Stomach (tissue), 9 donors: ENCODE results near the gene TSHR. TPM values are rescaled to one million over a fixed set of nuclear protein-coding genes. Genes with fewer than 3 reads are reported as not detected.

Experiments used
- DNase-seq, 2 donors: peaks; one replicate each; pipeline versions ENCODE4 v3.0.0 to v3.0.0-alpha.2; 2013 to 2019
- H3K27ac ChIP-seq, 5 donors: fragments of 200-600 bp in 4 of 5; sonication (generic) in 4 of 5; one replicate each; pipeline ENCODE4 v1.5.1; 2013 to 2019; ENCODE audit warnings: mild to moderate bottlenecking in 1 of 5, moderate library complexity in 1 of 5
- H3K27me3 ChIP-seq, 3 donors: fragments of 200-600 bp; sonication (generic); one replicate each; pipeline ENCODE4 v1.5.1; 2017 to 2019; ENCODE audit warnings: mixed run types in 1 of 3
- H3K36me3 ChIP-seq, 4 donors: fragments of 200-600 bp; sonication (generic); 1 replicate in 3 of 4; 2 replicates in 1 of 4; pipeline ENCODE4 v1.5.1; 2016 to 2019
- H3K4me1 ChIP-seq, 4 donors: fragments of 200-600 bp; sonication (generic); one replicate each; pipeline ENCODE4 v1.5.1; 2016 to 2019
- H3K4me3 ChIP-seq, 4 donors: fragments of 200-600 bp; sonication (generic) in 3 of 4; one replicate each; pipeline ENCODE4 v1.5.1; 2016 to 2019; ENCODE audit warnings: mild to moderate bottlenecking in 1 of 4
- H3K9me3 ChIP-seq, 4 donors: fragments of 200-600 bp; sonication (generic); one replicate each; pipeline ENCODE4 v1.5.1; 2016 to 2019
- CTCF ChIP-seq, 7 experiments: fragments of 450-650 bp in 4 of 7; fragments of 200-600 bp in 3 of 7; sonication (generic) in 3 of 7; IDR thresholded peaks; one replicate each; pipeline ENCODE4 v1.5.1; 2016 to 2019; ENCODE audit warnings: antibody characterized with exemption in 7 of 7, control low read depth in 2 of 7, mild to moderate bottlenecking in 1 of 7
- EP300 ChIP-seq: sonication (generic); formaldehyde crosslinking; IDR thresholded peaks from one replicate; pipeline ENCODE4 v1.6.1; 2017; ENCODE audit warnings: antibody characterized with exemption
- POLR2A ChIP-seq, 4 donors: fragments of 450-650 bp; IDR thresholded peaks; one replicate each; pipeline ENCODE4 v1.6.1; 2016; ENCODE audit warnings: antibody characterized with exemption in 4 of 4, control low read depth in 2 of 4, mild to moderate bottlenecking in 1 of 4, moderate library complexity in 1 of 4
- POLR2AphosphoS5 ChIP-seq, 3 donors: sonication (generic); formaldehyde crosslinking; IDR thresholded peaks; one replicate each; pipeline ENCODE4 v1.6.1; 2016; ENCODE audit warnings: antibody characterized with exemption in 3 of 3
- WGBS, 5 donors: extraction: QIAGEN DNeasy Blood & Tissue Kit in 3 of 5; methylation state at CpG; one replicate each; pipeline versions ENCODE4 v1.1.5 to v1.1.7; 2013 to 2018; 5-methylcytosine and 5-hydroxymethylcytosine counted together
- intact Hi-C: fragments of 100-400 bp; cut with DNase I; formaldehyde crosslinking; loops from one replicate; pipeline ENCODE4 v1.15.1; 2023; ENCODE audit warnings: low total_unique reads
- polyA plus RNA-seq, 3 donors: library from polyadenylated mRNA; stranded (reverse); fragments of 200-250 nt; gene quantifications; one replicate each; pipeline ENCODE4 v1.2.3, GENCODE V29; 2013
- total RNA-seq, 5 donors: library from RNA; depleted of rRNA; stranded (reverse); fragments of >200 nt; gene quantifications; one replicate each; pipeline versions ENCODE4 v1.1.0 to v1.2.3, GENCODE V29; 2014 to 2016
- donor health status: healthy with polysubstance abuse.
- donor health status: Bipolar disorder and iron deficiency.
- donor health status: healthy.

Gene TSHR
- total and polyA plus RNA-seq, 8 donors = 0.18 to 0.46 (median 0.45) TPM; not detected in 5

GRCh38 chr14:81127785-81128184 is 172.4 kb downstream of the TSHR start:
- Histone ChIP-seq H3K9me3 (peaks cover 0 to 5% (median 0%) of the 10 kb centered on the region in 4 donors), H3K4me3 (no peak overlapping the region), H3K4me1 (no peaks in the 10 kb centered on the region), H3K36me3 (no peaks in the 10 kb centered on the region), H3K27me3 (no peaks in the 10 kb centered on the region), H3K27ac (no peak overlapping the region)
- DNase-seq = no peak
- WGBS, 5 donors = 49 to 78% (median 70%) methylated on average over 5 of the region's 5 CpGs
- no peak for TF ChIP-seq CTCF (IDR thresholded peaks at IDR 0.05)
- intact Hi-C loops = no loop called here

DNA sequence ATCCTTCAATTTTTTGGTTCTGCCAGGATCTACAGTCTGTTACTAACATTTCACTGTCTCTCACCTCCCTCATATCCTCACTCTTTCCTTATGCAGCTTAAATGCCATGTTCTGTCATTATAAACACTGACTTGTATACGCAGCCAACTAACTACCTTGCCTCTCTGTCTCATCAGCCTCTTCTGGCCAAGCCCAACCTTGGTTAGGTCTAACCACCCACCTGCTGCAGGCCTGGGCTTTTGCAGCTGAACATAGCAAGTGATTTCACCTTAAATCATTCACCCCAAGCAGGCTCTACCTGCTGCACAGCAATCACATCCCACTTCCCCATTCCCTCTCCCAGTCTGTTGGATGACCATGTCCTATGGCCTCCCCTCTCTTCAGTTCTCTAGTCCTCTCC is 173.8 kb downstream of the TSHR start:
- Histone ChIP-seq H3K27ac (no peak overlapping the region), H3K9me3 (peaks cover 0 to 5% (median 0%) of the 10 kb centered on the region in 4 donors), H3K36me3 (no peaks in the 10 kb centered on the region), H3K4me3 (no peak overlapping the region), H3K27me3 (no peaks in the 10 kb centered on the region), H3K4me1 (no peaks in the 10 kb centered on the region)
- intact Hi-C loops = no loop called here
- WGBS, 5 donors = 74 to 100% (median 95%) methylated on average over 1 of the region's 1 CpG
- no peak for DNase-seq
- TF ChIP-seq CTCF (IDR thresholded peaks at IDR 0.05) = no peak
- TF ChIP-seq POLR2AphosphoS5 (IDR thresholded peaks at IDR 0.05) = no peak
- no peak for TF ChIP-seq POLR2A (IDR thresholded peaks at IDR 0.05)
- no peak for TF ChIP-seq EP300

GRCh38 chr14:81132468-81132867 is 177.0 kb downstream of the TSHR start:
- 36 to 50% (median 41%) methylated on average over 3 of the region's 3 CpGs for WGBS, 5 donors
- Histone ChIP-seq H3K27ac (no peak overlapping the region), H3K9me3 (peaks cover 0 to 7% (median 2%) of the 10 kb centered on the region in 4 donors), H3K36me3 (no peaks in the 10 kb centered on the region), H3K4me1 (no peaks in the 10 kb centered on the region), H3K4me3 (no peak overlapping the region), H3K27me3 (no peaks in the 10 kb centered on the region)
- peak in 1 of 2 donors; percentile 11 for DNase-seq
- TF ChIP-seq CTCF (IDR thresholded peaks at IDR 0.05) (no peak), EP300 (no peak), POLR2A (IDR thresholded peaks at IDR 0.05) (no peak), POLR2AphosphoS5 (IDR thresholded peaks at IDR 0.05) (no peak)
- intact Hi-C loops = no loop called here

DNA sequence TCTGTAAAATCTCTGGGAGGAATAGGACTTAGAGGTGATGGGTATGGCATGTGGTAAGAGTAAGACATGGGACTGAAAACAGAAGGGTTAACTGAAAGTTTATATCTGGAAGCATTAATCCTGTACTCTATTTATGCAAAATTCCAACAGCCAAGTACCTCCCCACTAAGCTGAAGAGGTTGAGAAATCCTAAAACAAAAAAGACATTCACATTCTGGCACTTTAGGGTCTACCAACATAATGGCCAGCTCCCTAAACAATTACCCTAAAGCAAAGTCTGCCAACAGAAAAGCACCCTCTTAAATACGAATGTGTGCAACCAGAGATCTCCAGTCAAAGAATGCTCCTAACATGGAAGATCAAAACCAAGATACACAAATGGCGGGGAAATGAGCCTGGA is 178.0 kb downstream of the TSHR start:
- no peak overlapping the region for H3K27ac ChIP-seq
- TF ChIP-seq CTCF (IDR thresholded peaks at IDR 0.05) (no peak), EP300 (no peak), POLR2AphosphoS5 (IDR thresholded peaks at IDR 0.05) (no peak), POLR2A (IDR thresholded peaks at IDR 0.05) (no peak)
- H3K4me3 ChIP-seq = no peak overlapping the region
- 77 to 81% (median 79%) methylated on average over 2 of the region's 2 CpGs for WGBS, 5 donors
- no peaks in the 10 kb centered on the region for H3K27me3 ChIP-seq
- no peak for DNase-seq
- H3K36me3 ChIP-seq = no peaks in the 10 kb centered on the region
- peaks cover 0 to 7% (median 0%) of the 10 kb centered on the region in 4 donors for H3K9me3 ChIP-seq
- intact Hi-C loops = no loop called here
- no peaks in the 10 kb centered on the region for H3K4me1 ChIP-seq
